Effector CD4-positive, alpha-beta T cell (primary cell): ENCODE results near the gene CFAP91. TPM values are rescaled to one million over a fixed set of nuclear protein-coding genes. Genes with fewer than 3 reads are reported as not detected.

Experiments used
- DNase-seq: peaks from one replicate; pipeline ENCODE4 v3.0.0-alpha.2; 2020
- total RNA-seq: gene quantifications from one replicate; lab custom pipeline; 2026; lab: John Stamatoyannopoulos, UW

The CFAP91 gene
- not detected for total RNA-seq

DNA sequence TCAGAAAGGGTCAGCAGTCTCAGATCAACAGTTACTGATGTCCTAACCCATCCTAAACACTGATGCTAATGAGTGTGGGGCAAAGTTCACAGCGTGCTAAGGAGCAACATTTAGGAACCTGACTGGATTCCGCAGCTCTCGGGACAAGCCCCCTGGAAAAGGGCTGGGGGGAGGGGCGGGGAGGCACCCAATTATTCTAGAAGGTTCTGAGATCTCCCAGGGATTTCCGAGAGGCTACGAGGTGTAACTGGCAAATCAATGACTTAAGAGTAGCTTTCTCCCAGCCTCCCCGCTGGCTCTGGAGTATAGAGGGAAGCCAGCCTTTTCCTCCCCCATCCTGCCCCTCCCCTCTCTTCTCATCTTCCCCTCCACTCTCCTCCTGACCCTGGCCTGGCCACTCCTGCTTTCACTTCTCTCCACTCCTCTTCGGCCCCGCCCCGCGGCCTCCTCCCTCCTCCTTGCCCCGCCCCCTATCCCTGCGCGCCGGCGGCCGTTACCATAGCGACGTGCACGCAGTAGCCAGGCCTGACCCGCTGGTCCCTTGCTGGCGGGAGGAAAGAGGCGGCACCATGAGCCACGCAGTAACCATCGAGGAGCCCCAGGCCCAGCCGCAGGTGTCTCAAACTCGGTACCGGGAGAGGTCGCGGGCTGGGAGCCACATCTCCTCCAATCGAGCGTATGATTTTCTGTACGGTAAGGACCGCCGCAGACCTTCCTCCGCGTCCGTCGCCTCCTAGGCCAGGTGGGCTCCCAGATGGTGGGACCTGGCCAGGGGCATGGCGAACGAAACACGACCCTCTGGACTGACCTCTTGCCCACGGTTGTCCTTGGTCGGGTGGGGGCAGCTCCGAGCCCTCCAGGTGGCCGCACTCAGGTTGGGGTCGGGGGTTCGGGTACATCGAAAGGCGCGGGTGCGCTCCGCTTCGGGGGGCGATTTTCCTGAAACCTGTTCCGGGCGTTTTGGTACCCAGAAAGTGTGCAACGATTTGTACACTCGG, at the start of gene CFAP91:
Gene CFAP91 (plus strand): TSS at position 493 of the 998 bp plus-strand sequence. CDS start 77 bp downstream, at position 570.
- peak; percentile 67 for DNase-seq

DNA sequence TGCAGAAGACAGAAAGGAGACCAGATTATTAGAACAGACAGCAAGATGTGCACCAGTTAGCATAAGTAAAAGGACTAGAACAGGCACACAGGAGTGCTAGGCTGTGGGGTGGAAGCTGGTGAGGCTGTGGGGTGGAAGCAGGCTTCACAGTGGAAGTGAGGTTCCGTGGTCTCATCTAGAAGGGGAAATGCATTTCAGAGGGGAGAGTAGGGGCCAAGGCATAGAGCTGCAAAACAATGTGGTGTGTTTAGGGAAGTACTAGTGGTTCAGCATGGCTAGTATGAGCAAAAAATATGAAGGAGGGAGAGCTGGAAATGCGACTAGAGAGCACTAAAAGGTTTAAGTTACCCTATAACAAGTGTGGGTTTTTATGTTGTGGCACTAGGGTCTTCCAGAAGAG, 48.9 kb upstream of the CFAP91 start:
- no peak for DNase-seq

- DNase-seq = no peak
Observed at GRCh38 chr3:119657887-119658702, 44.7 kb upstream of the CFAP91 start.

GRCh38 chr3:119658994-119659393, 43.8 kb upstream of the CFAP91 start:
- no peak for DNase-seq

GRCh38 chr3:119659606-119660291, 43.1 kb upstream of the CFAP91 start:
- no peak for DNase-seq

DNA sequence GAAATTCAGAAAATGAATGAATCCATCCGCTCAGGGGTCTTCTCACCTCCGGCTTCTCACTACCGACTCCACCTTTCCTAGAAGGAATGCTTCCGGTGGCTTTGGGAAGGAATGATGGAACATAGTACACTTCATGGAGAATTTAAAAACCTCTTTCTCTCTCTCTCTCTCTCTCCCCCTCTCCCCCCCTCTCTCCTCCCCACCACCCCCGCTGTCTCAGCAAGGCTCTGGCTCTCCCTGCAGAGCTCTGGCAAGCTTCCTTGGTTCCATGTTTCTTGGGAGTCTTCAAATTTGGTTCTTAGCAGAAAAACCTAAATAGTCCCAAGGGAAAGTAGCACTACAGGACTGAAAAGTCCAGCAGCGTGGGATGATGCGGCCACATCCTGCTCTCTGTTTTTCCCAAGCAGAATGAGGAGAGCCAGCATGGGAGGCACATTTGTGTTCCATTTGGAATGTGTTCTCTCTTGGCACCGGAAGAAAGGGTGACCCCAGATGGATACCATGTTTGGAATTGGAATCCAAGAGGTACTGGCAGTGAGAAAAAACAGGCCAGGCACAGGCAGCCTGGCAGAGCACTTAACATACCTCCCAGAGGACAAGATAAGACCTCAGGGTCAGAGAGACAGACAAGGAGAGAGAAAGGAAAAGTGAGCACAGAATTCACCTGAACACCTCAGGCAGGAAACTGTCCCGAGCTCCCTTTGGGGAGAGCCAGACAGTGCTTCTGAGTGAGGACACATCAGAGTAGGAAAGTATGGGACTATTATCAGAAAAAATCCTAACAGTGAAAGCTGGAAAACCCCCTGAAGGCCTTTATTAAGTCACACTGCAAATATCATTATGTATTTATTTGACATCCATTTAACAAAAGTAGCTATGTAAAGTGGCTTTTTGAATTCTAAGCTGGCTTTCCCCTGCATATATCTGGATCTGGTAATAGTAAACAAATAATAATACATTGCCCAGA, 42.1 kb upstream of the CFAP91 start, which contains the start of gene POPDC2:
Gene POPDC2 (minus strand): TSS at position 116 of the 967 bp plus-strand sequence. CDS start 166 bp downstream, outside the sequence.
- DNase-seq = no peak

GRCh38 chr3:119662604-119663373, 40.0 kb upstream of the CFAP91 start:
- DNase-seq = no peak

- DNase-seq = no peak
Observed at GRCh38 chr3:119663885-119664284, 38.9 kb upstream of the CFAP91 start.

GRCh38 chr3:119664370-119664769, 38.5 kb upstream of the CFAP91 start:
- no peak for DNase-seq

GRCh38 chr3:119664850-119665379, 37.9 kb upstream of the CFAP91 start:
- DNase-seq = no peak

- DNase-seq = no peak
Observed at GRCh38 chr3:119665954-119666559, 36.8 kb upstream of the CFAP91 start.

DNA sequence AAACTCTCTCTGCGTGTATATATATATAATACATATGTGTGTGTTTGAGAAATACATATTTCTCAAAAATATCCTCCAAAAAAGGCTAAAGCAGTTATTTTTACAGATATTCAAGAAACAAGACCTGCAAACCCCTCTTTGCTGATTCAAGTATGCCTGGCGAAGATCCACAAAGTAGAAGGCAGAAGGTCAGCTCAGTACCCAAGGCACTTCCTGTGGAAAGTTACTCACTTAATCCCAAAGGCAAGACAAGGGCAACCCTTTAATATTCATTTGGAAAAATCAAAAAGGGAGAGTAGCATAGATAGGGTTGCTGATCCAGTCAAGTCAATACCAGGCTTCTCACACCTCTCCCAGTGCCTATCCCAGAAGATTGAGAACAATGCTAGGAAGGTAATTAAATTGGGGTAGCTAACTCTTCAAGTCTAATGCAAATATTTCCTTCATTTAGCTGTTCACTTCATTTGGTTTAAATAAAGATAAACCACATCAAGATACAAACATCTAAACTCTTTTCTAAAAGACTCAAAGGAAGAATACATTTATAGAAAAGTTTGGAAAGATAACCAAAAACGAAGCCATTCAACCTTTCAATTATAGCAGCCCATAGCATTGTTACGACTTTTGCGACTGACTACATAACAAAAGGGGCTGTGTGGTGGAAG, 32.8 kb upstream of the CFAP91 start:
- no peak for DNase-seq

DNA sequence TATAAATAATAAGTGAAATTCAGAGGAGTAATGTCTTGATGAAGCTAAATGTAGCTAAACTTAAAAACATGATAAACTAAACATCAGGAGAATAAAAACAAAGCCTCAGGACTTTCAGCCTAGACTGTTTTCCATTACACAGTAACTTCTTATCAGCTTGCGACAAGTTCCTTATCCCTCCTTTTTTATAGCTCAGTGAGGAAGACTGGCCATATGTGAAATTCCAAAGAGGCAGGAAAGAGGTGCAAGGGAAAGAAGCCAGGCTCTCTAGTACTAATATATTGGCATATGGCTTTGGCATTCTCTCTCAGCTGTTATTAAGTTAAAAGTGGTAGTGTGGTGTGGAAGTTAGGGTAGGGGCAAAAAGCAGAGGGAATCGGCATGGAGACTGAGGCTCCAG, 30.0 kb upstream of the CFAP91 start:
- DNase-seq = no peak

DNA sequence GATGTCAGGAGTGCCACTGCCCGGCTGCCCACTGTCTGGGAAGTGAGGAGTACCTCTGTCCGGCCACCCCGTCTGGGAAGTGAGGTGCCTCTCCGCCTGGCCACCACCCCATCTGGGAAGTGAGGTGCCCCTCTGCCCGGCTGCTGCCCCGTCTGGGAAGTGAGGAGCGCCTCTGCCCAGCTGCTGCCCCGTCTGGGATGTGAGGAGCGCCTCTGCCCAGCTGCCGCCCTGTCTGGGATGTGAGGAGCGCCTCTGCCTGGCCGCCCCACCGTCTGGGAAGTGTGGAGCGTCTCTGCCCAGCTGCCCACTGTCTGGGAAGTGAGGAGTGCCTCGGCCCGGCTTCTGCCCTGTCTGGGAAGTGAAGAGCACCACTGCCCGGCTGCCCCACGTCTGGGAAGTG, 28.9 kb upstream of the CFAP91 start:
- no peak for DNase-seq

GRCh38 chr3:119675188-119675874, 27.5 kb upstream of the CFAP91 start:
- DNase-seq = no peak

- no peak for DNase-seq
Observed at GRCh38 chr3:119676020-119676419, 26.8 kb upstream of the CFAP91 start.

DNA sequence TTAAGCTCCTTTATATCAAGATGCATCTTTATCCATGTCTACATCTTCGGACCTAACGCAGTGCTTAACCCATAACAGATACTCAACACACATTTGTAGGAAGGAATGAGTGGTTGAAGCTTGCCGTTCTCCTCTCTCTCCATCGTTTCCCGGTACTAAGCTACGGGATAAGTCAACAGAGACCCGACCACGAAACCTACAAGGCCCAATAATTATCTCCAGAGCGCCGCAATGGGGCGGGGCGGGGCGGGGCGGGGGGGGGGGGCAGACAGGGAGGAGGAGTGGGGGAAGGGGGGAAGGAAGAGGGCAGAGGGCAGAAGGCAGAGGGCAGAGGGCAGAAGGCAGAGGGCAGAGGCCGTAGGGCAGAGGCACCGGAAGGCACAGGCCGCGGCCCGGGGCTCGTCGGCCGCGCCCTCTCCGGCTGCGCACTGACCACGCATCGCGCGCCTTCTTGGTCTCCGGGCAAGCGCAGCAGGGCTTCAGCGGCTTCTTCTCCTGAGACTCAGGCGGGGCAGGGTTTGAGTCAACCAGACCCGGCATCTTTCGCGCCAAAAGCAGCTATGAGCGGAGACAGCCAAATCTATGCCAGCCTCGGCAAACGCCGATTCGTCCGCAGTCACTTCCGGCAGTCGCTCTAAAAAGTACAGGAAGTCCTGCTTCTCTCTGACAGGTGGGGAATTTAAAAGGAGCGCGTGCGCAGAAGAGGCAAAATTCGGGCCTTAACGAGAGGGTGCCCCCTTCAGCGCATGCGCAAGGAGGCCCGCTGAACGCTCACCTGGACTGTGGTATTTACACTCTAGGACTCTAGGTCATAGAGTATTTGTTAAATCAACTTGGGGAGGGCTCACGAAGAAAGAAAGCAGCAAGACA, 25.8 kb upstream of the CFAP91 start, which contains the start of gene COX17:
Gene COX17 (minus strand): TSS at position 636 of the 870 bp plus-strand sequence. CDS start 96 bp downstream, at position 540.
- peak; percentile 94 for DNase-seq

DNA sequence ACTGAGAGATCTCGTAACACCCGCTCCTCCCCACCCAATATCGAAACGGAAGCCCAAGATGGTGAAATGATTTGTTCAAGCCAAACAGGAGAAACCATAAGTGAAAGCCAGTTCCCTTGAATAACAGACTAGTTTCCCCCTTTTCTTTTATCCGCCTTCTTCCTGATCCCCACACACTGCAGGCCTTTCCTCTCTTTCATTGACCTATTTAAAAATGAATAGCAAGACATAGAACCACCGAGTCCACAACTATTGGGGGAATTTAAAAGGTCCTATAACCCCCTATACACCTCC, 25.2 kb upstream of the CFAP91 start:
- DNase-seq = no peak
